HG02763 (cell line): Measurements from ENCODE around the gene FUT8.
"Not testable (repeated sequence)": the region's sequence is repeated elsewhere in the genome, so short reads cannot be mapped to it uniquely, and the experiment has no call there.

Experiments used
- ATAC-seq: cut with Tn5 transposase; IDR thresholded peaks from one replicate; pipeline ENCODE4 v1.9.1; 2021; ENCODE audit warnings: mild to moderate bottlenecking, moderate library complexity; ENCODE audit not compliant: unreplicated experiment

The FUT8 gene

DNA sequence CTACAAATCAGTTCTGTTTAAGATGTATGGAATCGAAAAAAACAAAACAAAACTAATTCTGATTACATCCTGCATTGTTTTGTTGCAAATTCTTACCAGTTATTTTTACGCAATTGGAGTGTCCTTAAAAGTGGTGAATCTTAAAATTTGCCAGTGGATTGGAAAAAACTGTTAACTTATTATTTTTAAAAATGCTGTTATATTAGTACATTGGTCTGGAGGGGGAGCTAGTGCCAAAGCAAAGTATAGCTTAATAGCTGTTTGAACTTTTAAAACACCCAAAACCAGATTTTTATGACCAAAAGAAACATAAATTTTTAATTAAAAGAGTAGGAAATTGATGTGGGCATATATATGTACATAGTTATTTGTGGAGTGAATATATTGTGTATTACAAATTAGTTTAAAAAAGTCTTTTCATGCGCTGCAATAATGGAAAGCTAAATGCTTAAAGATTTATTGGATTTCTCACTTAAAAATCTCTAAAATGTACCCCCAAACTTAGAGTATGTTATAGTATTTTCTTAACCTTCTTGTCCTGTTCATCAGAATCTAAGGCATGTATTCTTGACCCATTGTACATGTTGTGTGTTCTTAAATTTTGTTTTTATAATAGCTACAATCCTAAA lies 2.5 kb downstream of the FUT8 start:
- ATAC-seq, result no peak

DNA sequence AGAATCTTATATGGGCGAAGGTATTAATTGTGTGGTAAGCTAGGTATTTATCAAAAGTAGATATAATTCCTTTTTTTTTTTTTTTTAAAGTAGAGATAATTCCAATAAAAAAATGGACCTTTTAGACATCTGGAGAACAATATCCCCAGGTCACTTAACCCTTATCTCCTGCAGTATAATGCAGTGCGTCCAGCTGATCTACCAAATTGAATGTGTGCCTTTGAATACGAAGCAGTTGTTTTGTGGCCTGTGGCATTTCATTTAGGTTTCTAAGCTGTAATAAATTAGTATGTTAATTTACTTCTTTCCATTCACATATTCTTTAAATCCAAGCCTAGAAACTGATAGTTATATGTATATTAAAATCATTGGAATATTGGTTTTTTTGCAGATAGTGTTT lies 3.1 kb downstream of the FUT8 start:
- no peak for ATAC-seq

DNA sequence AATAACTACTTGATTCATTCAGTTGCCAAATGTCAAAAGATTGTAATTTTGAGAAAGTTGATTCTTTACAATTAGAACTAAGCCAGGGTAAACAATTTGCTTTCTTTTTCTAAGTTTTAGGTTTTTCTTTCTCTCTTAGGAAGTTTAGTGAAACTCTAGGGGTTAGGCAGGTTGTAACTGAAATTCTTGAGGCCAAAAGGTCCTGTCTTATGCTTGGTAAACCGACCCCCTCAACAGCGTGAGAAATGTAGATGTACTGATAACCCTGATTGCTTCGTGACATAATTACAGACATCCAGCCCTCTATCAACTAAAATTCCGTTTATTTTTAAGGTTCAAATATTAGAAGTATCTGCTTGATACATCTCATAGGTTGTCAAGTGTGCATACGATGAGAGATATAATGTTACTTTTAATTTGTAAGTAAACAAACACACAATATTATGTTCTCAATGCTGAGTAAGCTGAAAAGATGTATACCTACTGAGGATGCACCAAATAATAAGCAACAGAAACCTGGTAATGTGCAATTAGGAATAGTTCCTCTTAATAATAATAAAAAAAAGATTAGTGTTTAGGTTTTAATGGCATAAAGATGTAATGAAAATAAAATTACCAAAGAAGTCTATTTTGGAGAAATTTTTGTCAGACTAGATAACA lies 7.2 kb downstream of the FUT8 start:
- no peak for ATAC-seq

DNA sequence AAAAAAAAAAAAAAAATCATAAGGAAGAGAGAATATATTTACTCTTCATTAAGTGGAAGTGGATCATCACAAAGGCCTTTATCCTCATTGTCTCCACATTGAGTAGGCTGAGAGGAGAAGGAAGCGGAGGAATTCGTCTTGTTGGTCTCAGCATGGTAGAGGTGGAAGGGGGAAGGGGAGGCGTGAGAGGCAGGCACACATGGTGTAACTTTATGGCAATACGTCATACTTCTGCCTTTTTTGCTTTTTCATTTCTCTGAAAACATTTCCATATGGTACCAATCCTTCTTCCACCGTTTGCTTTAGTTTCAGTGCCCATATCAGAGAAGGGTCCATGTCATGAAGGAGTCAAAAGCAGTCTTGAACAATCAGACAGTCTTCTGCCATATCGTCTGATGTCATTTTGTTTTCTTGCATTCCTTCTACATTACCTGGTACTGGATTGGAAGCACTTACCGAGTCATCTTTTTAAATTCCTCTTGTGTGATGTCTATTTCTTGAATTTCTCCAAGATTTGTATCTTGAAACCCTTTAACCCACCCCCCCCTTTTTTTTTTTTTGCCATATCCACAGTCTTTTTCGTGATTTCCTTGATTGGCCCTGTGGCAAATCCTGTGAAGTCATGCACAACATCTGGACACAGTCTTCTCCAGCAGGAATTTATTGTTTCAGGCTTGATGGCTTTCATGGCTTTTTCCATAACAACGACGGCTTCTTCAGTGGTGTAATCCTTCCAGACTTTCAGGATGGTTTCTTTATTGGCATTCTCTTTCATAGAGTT lies 8.9 kb downstream of the FUT8 start:
- no peak for ATAC-seq

DNA sequence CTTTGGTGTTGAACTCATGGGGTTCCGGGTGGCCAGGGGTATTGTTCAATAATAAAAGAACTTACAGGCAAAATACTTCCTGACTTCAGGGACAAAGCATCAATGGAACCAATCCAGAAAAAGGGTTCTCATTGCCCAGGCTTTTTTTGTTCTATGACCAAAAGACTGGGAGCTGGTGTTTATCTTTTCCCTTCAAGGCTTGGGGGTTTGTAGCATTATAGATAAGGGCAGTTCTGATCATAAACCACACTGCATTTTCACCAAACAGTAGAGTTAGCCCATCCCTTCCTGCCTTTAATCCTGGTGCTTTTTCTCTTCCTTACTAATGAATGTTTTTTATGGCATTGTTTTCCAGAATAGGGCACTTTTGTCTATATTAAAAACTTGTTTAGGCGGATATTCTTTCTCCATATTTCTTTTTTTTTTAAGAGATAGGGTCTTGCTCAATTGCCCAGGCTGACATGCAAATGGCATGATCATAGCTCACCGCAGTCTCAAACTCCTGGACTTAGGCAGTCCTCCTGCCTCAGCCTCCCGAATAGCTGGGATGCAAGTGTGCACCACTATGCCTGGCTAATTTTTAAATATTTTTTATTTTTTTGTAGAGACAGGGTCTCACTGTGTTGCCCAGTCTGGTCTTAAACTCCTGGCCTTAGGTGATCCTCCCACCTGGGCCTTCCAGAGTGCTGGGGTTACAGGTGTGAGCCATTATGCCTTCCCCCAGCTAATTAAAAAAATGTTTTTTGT lies 9.7 kb downstream of the FUT8 start:
- ATAC-seq, result no peak

DNA sequence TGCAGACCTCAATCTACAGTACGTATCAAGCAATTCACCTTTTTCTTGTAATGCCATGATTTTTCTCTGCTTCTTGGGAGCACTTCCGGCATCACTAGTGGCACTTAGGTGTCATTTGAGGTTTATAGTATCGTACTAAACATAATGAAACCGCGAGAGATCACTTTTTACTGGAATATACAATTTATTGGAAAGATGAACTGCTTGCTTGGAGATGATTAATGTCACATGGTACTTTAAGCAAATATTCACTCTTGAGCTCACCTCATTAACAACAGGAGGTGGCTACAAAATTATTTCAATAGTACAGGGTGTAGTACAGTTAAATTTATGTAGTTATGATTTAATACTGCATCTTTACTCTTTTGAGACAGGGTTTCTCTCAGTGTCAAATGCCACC lies 11.5 kb downstream of the FUT8 start:
- no peak for ATAC-seq

DNA sequence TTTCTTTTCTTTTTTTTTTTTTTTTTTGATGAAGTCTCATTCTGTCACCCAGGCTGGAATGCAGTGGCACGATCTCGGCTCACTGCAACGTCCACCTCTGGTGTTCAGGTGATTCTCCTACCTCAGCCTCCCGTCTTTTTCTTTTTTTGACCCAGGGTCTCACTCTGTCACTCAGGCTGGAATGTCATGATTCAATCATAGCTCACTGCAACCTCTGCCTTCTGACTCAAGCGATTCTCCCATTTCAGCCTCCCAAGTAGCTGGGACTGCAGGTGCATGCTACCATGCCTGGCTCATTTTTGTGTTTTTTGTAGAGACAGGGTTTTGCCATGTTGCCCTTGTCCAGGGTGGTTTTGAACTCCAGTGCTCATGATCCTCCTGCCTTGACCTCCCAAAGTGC lies 12.0 kb downstream of the FUT8 start:
- ATAC-seq, result no peak

DNA sequence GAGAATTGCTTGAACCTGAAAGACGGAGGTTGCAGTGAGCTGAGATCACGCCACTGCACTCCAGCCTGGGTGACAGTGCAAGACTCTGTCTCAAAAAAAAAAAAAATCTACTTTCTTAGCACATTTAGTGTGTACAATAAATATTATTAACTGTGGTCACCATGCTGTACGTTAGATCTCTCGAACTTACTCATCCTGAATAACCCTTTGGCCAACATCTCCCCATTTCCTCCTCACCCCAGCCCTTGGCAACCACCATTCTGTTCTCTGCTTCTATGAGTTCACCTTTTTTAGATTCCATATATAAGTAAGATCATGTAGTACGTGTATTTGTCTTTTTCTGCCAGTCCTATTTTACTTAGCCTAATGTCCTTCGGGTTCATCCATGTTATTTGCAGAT lies 13.4 kb downstream of the FUT8 start:
- no peak for ATAC-seq

DNA sequence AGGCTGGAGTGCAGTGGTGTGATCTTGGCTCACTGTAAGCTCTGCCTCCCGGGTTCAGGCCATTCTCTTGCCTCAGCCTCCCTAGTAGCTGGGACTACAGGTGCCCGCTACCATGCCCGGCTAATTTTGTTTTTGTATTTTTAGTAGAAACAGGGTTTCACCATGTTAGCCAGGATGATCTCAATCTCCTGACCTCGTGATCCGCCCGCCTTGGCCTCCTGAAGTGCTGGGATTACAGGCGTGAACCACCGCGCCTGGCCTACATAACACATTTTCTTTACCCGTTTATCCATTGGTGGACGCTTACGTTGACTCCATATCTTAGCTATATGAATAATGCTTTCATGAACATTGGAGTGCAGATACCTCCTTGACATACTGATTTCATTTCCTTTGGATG lies 14.4 kb downstream of the FUT8 start:
- ATAC-seq, result not testable (repeated sequence)

DNA sequence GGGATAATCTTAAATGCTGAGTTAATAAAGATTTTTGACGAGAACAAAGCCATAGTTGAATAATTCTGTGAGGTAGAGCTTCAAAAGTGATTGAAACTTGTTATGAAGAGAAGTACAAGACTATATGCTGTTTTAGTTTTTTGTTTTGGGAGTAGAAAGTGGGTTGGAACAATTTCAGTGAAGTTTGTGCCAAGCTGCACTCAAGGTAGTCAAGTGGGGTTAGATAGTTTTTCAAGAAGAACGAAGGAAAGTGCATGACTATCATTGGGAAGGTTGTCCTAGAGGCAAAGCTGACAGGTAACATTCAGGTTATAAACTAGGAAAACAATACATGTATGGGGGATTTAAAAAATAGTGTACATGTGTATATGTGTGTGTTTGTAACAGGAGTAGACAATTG lies 16.2 kb downstream of the FUT8 start:
- no peak for ATAC-seq

DNA sequence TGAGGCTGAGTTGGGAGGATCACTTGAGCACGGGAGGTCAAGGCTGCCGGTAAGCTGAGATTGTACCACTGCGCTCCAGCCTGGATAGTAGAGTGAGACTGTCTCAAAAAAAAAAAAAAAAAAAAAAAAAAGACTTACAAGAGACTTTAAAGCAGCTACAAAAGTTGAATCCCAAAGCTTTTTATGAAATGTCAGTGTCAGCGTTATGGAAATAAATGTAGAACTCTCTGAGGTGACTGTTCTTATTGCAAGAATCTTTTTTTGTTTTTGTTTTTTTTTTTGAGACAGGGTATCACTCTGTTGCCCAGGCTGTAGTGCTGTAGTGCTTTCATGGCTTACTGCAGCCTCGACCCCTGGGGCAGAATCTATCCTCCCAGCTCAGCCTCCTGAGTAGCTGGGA lies 17.2 kb downstream of the FUT8 start:
- ATAC-seq, result no peak

DNA sequence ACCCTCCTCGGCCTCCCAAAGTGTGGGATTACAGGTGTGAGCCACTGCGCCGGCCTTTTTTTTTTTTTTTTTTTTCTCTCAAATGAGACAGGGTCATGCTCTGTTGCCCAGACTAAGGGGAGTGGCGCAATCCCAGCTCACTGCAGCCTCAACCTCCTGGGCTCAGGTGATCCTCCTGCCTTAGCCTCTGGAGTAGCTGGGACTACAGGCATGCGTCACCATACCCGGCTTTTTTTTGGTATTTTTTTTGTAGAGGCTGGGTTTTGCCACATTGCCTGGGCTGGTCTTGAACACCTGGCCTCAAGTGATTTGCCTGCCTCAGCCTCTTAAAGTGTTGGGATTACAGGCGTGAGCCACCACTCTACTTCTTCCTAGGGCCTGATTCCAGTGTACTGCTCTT lies 18.7 kb downstream of the FUT8 start:
- ATAC-seq, result no peak

DNA sequence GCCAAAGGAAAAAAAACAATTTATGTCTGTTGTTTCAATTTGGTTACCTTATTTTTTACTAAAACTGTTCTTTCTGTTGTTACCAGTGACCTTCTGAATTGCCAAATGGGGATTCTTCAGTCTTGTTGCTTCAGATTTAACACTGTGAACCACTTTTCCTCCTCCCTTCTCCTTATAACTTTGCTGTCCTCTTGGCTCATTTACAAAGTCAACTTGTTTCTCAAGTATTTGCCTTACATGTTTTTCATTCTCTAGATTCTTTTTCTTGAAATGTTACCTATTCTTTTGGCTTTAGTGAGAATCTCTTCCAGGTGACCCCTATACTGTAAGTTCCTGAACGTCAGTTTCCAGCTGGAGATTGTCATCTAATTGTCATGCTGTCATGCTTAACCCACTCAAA lies 19.4 kb downstream of the FUT8 start:
- no peak for ATAC-seq

DNA sequence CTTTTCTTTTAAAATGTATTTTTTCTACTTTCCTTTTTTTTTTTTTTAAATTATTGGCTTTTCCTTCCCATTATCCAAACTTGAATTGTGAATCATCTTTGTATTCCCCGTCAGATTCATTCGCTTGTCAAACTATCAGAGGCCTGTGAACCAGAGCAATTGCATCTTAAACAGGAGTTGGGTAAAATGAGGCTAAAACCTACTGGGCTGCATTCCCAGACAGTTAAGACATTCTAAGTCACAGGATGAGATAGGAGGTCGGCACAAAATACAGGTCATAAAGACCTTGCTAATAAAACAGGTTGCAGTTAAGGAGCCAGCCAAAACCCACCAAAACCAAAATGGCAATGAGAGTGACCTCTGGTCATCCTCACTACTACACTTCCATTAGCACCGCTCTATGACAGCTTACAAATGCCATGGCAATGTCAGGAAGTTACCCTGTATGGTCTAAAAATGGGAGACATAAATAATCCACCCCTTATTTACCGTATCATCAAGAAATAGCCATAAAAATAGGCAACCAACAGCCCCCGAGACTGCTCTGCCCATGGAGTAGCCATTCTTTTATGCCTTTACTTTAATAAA lies 19.9 kb downstream of the FUT8 start:
- no peak for ATAC-seq

DNA sequence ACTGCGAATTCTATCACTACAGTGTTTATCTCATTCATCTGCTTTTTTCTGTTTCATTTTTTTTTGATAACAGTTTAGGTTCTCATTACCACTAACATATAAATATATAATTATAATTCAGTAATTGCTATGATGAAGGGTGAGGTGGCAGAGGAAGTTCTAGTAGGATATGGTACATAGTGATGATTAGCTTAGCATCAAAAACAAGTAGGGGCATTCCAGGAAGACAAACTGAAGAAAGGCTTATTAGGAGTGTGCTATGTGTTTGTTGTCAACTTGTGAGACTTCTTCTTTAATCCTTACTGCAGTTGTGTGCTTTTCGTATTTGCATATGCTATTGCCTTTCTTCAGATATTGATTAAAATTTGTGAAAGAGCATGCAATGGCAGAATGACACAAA lies 20.6 kb downstream of the FUT8 start:
- ATAC-seq, result no peak

DNA sequence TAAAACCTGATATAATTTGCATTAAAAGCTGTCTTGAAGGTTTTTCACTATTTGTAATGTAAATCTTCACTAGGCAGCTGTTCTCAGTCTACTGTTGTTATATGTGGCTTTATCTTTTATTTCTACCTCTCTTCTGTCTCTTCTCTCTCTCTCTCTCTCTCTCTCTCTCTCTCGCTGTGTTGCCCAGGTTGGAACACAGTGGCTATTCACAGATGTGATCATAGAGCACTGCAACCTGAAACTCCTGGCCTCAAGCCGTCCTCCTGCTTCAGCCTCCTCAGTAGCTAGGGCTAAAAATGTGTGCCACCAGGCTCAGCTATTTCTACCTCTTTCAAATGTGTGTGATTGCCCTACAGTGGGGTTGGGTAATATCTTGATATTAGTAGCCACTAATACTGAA lies 21.1 kb downstream of the FUT8 start:
- ATAC-seq, result no peak

DNA sequence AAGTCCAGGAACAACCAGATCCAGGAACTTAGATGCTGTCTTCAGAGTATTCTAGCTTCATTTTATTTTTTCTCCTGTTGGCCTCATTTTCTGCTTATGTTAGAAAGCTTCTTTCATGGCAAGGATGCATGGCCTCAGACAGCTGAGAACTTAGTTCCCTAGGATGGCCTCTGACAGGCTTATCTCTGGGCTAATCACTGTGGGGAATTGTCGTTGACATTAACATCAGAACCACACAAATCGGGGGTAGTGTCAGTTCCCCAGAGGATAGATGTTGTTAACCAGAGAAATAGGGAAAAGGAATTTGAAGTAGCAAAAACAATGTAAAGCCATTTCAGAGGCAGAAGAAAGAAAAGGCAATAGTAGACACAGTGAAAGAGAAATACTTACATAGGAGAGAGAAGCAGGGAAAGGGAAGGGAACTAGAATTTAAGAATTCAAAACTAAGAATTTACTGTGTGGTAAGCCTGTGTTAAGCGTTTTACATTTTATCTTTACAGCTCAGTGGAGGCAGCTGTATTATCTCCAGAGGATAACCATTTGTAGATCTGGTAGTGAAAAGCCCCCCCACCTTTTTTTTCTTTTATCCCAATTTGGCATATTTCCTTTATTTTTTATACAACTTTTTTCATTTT lies 21.8 kb downstream of the FUT8 start:
- no peak for ATAC-seq

DNA sequence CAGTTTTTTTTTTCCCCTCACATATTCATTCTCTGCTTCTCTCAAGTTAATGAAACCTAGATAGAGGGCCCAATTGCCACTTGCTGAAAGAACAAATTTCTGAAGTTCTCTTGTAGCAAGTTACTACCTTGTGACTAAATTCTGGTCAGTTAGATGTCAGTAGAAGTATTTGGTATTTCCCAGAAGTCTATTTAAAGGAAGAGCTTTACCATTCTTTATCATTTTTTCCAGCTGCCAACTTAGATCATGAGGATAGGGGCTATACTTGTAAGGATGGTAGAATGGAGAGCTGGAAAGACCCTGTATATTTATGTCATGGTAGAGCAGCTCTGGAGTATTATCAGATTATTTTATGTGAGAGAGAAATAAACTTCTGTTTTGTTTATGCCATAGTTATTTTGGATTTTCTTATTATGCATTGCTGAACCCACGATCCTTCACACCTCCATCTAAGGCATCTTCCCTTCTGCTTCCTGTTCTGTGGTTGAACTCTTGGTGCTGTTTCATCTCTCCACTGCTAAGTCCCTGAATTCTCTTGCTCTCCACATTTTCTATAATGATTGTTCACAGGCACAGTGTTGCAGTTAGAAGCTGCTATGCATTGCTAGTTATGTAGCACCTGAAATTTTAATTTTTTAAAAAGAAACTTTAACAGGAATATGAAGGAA lies 25.9 kb downstream of the FUT8 start:
- no peak for ATAC-seq

DNA sequence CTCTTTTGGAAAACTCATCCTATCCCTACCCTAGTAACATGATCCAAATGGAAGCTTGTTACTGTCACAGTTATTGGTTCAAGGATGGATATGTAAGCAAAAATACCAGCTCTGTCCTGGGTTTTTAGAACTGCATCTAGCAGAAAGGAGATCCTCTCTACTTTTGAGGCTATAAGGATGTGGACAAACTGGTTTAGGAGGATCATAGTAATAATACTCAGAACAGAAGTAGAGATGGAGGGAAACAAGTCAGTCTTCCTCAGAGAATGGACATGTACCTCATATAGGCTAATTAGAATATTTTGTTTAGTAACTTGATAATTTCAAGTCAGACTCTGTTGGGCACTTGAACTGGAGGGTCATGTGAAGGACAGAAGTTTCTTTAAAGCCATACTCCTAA lies 26.6 kb downstream of the FUT8 start:
- no peak for ATAC-seq

DNA sequence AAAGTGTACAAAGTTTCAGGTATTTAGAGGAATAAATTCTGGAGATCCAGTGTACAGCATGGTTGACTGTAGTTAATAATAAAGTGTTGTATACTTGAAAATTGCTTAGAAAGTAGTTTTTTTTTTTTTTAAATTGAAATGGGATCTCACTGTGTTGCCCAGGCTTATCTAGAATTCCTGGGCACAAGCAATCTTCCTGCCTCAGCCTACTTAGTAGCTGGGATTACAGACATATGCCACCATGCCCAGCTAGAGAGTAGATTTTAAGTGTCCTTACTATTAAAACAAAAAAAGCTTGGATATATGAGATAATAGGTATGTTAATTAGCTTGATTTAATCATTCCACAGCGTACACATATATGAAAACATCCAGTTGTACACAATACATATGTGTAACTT lies 27.7 kb downstream of the FUT8 start:
- no peak for ATAC-seq
